VCaP (cell line): Measurements from ENCODE around the gene RIPK4.

Experiments used
- H3K27ac ChIP-seq: fragments of 450-650 bp; 2 replicates; pipeline ENCODE4 v1.5.1; 2017
- TF ChIP-seq, protein P1 (sequence below): fragments of 450-650 bp; conservative IDR thresholded peaks from 2 replicates; pipeline ENCODE4 v1.5.1; 2017; ENCODE audit warnings: mild to moderate bottlenecking, moderate library complexity

Gene RIPK4

DNA sequence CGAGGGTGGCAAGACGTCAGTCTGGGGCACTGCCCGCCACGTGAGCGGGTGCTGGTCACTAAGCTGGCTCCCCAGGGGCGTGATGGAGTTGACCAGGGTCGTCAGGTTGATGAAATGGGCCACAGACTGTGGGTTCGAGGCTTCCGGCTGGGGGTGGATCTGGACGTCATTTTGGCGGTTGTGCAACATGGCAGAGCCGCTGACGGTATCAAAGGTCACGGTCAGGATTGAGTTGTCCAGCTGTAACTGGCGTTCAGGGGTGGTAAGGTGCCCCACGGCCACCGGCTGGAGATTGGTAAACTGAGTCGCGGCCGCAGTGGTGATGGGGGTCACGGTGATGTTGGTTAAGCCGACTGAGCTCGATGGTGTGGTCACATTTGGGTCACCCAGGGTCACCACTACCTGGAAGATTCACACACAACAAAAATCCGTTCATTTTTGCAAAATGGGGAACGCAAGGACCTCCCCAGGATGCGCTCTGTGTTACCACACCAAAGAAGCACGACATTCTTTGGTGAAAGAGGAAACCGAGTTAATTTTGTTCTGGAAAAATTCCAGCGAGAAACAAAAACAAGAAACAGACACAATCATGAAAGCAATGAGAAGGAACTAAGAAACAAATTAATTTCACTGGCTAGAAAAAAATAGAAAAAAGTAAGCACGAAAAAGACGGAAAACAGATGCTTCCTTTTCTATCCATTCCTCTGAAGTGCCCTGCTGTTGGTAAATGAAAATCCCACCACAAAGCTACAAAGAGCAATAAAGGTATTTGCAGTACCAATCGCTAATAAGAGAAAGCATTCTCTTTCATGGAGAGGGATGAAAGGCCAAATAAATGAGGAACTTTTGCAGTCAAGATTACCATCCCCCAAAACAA, 34.7 kb upstream of the RIPK4 start:
- H3K27ac ChIP-seq, result peak overlapping the region; percentile 82
- TF ChIP-seq, protein P1, sequence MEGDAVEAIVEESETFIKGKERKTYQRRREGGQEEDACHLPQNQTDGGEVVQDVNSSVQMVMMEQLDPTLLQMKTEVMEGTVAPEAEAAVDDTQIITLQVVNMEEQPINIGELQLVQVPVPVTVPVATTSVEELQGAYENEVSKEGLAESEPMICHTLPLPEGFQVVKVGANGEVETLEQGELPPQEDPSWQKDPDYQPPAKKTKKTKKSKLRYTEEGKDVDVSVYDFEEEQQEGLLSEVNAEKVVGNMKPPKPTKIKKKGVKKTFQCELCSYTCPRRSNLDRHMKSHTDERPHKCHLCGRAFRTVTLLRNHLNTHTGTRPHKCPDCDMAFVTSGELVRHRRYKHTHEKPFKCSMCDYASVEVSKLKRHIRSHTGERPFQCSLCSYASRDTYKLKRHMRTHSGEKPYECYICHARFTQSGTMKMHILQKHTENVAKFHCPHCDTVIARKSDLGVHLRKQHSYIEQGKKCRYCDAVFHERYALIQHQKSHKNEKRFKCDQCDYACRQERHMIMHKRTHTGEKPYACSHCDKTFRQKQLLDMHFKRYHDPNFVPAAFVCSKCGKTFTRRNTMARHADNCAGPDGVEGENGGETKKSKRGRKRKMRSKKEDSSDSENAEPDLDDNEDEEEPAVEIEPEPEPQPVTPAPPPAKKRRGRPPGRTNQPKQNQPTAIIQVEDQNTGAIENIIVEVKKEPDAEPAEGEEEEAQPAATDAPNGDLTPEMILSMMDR, result no peak

- no peak overlapping the region for H3K27ac ChIP-seq
- TF ChIP-seq, protein P1, result no peak
These were observed 33.8 kb upstream of the RIPK4 start for GRCh38 chr21:41800425-41801320.

GRCh38 chr21:41799763-41800162, 32.9 kb upstream of the RIPK4 start:
- TF ChIP-seq, protein P1, result no peak
- no peak overlapping the region for H3K27ac ChIP-seq

DNA sequence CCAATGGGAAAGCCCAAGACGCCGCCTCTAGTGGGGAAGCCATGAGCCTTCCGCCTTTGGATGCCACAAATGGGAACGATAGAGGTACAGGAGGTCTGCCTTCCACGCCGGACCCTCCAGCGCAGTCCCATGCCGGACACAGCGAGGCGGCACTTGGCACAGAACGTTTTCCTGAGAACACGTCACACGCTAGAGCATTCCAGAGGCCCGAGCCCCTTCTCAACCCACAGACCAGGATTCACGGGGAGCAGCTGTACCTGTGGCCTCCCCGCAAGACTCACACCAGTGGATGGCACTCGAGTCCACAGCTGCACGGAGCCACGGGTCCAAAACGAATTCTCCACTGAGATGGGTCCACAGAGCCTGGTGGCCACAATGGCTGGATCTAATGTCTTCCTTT, 31.5 kb upstream of the RIPK4 start:
- TF ChIP-seq, protein P1, result no peak
- no peak overlapping the region for H3K27ac ChIP-seq

DNA sequence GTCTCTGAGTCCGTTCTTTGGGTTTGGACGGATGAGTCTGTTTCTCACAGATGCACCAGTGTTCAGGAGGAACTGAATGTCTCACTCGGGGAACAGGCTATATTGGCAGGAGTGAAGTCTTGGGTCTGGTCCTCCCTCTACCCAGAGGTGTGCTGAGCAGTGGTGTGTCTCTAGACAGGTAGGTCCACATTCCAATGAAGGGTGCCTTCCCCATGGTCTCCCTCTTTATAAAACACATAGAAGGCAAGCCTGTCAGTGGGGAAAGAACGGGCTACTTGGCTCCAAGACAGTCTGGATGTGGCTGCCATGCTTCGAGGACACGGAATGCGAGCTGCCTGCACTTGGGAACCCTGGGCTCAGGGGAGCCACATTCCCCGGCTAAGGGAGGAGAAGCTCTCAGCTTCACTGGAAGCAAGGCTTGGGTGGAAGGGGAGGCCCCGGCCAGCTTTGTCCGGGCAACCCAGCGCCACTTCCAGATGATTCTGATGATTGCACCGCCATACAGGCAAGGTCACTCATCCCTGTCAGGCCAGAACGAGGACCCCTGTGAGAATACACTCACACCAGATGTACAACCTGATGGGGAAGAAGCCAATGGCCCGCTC, 29.7 kb upstream of the RIPK4 start:
- TF ChIP-seq, protein P1, result no peak
- no peak overlapping the region for H3K27ac ChIP-seq

- no peak overlapping the region for H3K27ac ChIP-seq
- TF ChIP-seq, protein P1, result no peak
These were observed 28.9 kb upstream of the RIPK4 start for GRCh38 chr21:41795726-41796125.

- TF ChIP-seq, protein P1, result no peak
These were observed 27.7 kb upstream of the RIPK4 start for GRCh38 chr21:41794600-41794999.

More at GRCh38 chr21:41794600-41794999, 27.7 kb upstream of the RIPK4 start:
- H3K27ac ChIP-seq, result no peak overlapping the region
